GM18508 (cell line): Measurements from ENCODE around the gene SIRT7.

Experiments used
- ATAC-seq: cut with Tn5 transposase; IDR thresholded peaks from one replicate; pipeline ENCODE4 v1.9.1; 2021; ENCODE audit warnings: moderate number of reproducible peaks; ENCODE audit not compliant: insufficient read depth, unreplicated experiment

SIRT7 gene

DNA sequence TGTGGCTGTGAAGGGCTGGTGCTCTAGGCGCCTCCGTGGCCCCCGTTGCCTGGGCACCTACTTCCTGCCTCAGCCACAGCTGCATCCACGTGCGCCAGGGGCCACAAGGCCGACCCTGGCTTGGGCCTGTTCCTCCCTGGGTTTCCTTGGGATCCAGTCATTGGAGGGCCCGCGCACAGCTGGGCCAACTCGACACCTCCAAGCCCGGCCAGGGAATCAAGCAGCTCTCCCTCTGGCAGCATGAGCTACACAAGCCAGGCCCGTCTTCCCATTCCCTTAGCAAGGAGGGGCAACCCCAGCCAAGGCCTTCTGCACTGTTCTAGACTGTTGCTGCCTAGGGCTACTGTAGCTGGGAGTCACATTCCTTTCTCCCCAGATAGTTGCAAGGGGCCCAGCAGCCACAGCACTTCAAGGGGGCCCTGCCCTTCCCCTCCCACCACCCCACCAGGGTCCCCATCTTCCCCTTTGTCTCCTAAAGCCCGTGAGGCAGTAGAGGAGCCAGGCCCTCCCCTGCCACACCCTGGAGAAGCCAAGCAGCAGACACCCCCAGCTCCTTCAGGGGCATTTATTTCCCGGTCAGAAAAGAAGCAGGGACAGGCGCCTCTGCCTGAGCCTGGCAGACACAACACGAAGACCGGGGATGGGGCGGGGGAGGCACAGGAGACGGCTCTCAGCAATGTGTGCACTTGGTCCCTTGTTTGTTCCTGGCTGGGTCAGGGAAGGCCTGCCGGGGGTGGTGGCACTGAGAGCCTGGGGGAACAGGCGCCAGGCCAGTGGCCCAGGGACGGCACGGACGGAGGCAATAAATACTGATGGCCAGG, 50.6 kb downstream of the SIRT7 start:
- no peak for ATAC-seq

DNA sequence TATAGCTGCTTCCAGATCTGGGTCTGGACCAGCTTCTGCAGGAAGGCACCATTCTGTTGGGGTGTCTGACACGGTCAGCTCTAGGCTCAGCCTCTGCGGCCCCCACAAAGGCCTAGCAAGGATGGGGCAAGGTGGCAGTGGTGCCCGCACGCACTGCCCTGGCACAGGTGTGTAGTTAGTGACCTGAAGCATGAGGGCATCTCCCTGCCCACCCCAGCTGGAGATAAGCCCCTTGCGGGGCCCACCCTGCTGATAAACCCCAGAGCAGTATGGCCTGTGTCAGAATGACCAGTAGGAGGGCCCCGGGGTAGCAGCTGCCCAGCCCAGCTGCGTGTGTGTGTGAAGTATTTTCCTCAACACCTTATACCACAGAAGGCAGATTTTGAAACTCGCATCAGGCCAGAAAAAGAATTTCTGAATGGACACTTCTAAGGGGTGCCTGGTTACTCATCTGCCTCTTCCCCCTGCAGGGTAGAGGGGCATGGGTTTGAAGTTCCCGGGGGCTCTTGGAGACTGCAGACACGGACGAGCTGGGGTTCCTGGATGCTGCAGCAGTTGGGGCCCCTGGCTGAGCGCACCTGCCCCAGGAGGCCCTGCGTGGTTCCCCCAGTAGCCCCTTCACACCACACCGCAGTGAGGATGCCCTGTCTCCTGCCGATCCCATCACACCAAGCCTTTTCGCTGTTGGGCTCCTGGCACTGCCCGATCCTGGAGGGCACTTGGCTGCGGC, 51.4 kb downstream of the SIRT7 start:
- no peak for ATAC-seq

DNA sequence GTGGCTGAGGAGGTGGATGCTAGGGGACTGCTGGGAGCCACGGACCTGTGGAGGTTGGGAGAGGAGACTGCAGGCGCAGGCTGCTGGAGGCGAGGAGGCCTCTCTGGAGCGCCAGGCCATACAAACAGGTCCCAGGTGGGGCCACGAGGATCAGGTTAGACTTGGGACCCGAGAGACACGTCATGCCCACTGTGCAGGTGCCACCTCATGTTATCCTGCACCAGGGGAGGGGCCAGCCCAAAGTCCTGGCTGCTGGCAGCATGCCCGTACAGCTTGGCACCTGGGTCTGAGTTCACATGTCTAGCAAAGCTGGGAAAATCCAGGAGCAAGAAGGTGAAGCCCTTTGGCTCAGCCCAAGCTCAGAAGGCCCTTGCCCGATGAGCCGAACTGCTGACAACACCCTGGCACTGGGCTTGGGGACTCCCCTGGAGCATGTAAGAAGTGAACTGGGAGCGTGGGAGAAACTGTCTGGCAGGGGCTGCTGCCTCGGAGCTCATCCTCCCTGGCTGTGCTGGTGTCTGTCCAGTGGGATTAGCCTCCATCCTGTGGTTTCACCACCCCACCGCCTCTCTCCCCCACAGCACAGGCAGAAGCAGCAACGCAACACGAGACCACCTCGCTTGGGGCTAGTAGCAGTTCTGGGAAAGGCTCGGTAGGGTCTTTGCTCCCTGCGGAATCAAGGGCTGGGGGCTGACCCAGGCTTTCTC, 52.1 kb downstream of the SIRT7 start:
- no peak for ATAC-seq

DNA sequence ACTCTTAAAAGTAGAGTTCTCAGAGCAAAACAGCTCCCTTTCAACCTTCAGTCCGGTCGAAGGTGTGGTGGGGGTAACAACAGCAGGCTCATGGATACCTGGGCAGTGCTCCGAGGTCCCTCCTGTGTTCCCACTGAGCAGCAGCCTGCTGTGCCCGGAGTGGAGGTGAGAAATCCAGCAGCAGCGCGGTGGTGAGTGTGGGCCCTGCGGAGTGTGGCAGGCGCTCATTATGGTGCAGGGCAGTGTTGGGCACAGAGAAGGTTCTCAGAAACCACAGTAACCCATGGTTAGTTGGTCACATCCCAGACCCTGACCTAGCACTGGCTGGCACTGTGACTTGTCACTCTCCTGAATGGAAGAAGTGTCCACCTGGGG, 52.6 kb downstream of the SIRT7 start:
- no peak for ATAC-seq

DNA sequence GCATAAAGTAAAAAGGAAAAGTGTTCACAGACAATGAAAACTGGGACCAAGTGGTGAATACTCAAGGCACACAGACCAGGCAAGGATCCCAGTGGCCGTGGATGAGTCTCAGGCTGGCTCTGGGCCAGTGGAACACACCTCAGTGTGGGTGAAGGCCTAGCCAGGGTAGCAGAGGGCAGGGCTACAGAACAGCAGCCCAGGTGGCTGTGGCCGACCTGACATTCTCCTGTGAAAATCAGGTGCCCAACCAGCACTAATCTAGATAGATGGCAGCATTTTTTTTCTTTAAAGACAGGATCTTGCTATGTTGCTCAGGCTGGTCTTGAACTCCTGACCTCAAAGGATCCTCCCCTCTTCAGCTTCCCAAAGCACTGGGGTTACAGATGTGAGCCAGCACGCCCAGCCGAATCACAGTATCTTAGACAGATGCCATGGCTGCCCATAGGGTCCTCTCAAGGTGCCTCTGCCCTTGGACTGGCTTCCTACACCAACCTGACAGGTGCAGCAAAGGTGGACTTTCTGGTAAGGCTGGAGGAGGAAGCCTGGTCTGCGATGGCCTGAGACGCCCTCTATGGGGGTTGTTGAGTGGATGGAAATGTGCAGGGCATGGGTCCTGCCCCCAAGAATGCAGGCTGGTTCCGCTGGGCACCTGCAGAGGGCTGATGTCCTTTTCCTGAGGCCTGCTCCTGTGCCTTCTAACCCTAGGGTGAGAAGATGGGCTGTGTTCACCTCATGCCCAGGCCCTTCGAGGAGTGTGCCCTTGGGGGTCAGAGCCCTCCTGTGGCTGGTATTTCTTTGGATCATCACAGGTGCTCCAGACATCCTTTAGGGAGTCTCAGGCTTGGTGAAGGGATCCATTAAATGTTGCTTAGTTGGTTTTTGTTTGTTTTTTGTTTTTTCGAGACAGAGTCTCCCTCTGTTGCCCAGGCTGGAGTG, 53.9 kb downstream of the SIRT7 start:
- no peak for ATAC-seq

DNA sequence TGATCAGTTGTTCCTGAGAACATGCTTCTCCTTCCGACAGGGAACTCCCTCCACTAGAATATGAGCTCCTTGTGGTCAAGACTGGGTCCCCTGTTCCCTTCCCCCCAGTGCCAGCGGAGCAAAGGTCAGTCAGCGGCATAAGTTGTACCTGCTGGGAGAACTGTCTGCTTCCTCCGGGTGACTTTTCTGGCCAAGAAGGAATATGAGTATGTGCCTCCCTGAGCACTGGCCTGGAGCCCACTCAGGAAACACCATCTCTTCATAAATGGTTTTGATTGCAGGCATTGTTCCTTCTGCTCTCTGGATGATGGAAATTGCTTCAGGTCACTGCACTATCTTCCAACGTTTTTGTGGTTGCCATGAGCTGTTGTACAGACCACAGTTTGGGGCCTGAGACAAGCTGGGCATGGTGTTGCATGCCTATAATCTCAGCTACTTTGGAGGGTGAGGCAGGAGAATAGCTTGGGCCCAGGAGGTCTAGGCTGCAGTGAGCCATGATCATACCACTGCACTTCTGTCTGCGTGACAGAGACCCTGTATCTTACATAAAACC, 54.8 kb downstream of the SIRT7 start:
- ATAC-seq, result no peak
